Erythroblast (primary cell): Measurements from ENCODE around the gene ARL6IP4.

Experiments used
- DNase-seq, 2 experiments: peaks; one replicate each; lab custom pipeline; 2025; lab: John Stamatoyannopoulos, UW
- GATA1 ChIP-seq: IDR thresholded peaks from 2 replicates; pipeline ENCODE4 v1.6.1; 2011; ENCODE audit warnings: low read depth, mild to moderate bottlenecking, control low read depth, low read length, moderate library complexity
- POLR2A ChIP-seq: IDR thresholded peaks from 2 replicates; pipeline ENCODE4 v1.6.1; 2011; ENCODE audit warnings: mild to moderate bottlenecking, low read length

The ARL6IP4 gene

DNA sequence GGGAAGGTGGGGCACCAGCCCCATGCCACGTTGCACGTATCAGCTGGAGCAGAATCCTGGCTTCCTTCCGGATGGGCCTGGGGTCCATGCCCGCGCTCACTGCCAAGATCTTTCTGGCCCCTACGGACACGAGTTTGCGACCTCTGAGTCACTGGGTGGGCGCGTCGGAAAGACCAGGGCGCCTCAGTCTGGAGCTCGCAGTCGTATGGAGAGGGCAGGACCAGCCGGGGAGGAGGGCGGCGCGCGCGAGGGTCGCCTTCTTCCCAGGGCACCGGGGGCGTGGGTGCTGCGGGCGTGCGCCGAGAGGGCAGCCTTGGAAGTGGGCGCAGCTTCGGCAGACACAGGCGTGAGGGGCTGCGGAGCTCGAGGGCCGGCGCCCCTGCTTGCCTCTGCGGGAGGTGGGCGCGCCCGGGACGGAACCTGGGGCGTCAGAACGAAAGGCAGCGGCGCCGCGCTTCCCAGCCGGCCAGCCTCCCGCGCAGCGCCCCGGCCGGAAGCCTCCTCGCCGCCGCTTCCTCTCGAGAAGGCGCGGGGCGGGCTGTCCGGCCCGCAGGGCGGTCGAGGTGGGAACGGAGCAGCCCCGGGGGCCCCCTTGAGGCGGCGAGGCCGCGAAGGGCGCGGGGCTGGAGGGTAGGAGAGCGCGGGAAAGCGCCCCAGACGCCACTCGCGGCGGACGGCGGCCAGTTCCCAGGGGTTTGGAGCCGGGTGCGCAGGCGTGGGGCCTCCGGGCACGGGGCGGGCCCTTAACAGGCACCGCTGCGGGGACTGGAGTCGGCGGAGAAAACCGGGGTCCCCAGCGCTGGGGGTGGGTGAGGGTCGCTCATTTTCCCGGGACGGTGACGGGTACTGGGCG, at the start of gene ARL6IP4:
Gene ARL6IP4 (plus strand): TSS at position 499 of the 853 bp plus-strand sequence. CDS start 459 bp downstream, outside the sequence.
- DNase-seq: peak; percentile 84 to 89
- TF ChIP-seq GATA1: no peak
- TF ChIP-seq POLR2A: peak; percentile 70

DNA sequence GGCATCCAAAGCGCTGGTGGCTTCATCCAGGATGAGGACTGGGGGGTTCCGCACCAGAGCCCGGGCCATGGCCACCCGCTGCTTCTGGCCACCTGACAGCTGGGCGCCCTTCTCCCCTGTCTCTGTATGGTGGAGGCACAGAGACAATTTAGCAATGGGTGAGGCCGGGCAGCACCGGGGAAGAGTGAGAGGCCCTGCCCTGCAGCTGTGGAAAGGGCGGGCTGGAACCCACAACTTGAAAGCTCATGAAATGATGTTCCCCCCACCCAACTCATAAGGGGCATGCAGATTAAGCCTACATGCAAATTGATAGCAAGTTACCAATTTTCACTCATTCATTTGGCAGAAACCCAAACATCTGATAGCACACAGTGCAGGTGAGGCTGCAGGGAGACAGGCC, 48.3 kb upstream of the ARL6IP4 start:
- TF ChIP-seq GATA1: no peak
- no peak for TF ChIP-seq POLR2A
- no peak for DNase-seq

DNA sequence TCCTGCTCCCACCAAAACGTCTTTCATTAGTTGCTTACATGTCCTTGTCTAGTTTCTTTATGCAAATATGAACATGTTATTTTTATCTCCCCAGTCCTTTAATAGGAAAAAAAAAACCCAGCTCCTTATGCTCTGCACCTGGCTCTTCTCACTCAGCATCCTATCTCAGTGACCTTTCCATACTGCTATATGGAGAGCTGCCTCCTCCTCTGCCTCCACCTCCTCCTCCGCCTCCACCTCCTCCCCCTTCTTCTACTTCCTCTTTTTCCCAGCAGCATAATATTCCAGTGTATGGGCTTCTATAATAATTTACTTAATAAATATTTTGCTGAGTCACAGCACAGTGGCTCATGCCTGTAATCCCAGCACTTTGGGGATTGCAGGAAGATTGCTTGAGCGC, 45.8 kb upstream of the ARL6IP4 start:
- TF ChIP-seq GATA1 (no peak), POLR2A (no peak)
- no peak for DNase-seq

DNA sequence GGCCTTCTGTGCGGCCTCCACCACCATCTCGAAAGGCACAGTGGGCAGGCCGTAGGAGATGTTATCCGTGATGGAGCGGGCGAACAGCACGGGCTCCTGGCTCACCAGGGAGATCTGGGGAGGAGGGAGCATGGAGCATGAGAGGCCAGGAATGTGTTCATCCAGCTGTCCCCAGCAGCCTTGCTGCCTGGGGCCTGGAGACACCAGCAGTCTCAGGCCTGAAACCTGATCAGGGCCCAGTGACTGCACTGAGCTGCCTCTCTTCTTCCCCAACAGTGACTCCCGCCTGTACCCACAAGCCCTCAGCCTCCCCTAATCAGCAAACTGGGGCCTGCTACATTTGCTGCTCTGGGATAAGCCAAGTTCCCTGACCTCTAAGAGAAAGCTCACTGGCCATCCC, 45.2 kb upstream of the ARL6IP4 start:
- DNase-seq: no peak
- no peak for TF ChIP-seq POLR2A
- TF ChIP-seq GATA1: no peak

DNA sequence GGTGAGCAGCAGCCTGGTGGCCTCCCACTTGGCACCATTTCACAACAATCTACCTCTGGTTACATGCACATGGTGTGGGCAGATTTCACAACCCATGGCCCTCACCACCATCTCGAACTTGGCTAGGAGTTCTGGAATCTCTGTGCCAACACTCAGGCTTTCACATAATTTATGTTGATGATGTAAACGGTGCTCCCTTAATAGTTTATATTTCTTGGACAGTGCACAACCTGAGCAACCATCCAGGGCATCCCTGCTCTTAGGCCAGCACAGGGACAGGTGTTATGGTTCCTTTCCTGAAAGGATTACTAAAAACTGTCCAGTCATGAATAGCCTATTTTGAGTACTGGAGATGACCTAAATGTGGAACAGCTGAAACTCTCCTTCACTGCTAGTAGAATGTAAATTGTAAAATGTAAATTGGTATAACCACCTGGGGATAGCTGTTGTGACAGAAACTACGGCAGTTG, 42.8 kb upstream of the ARL6IP4 start:
- no peak for DNase-seq
- TF ChIP-seq GATA1: no peak
- no peak for TF ChIP-seq POLR2A

DNA sequence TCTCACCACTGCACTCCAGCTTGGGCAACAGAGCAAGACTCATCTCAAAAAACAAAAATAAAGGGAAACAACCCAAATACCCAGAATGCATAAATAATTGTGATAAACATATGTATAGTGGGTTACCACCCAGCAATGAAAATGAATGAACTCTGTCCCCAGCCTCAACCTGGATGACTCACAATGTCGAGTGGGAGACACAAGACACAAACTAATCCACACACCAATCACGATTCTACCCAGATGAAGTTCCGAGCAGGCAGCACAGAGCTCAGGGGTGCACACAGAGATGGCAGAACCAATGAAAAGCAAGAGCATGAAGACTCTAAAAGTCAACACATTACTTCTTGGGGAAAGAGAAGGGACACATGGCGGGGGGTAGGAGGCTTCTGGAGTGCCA, 41.4 kb upstream of the ARL6IP4 start:
- no peak for TF ChIP-seq POLR2A
- TF ChIP-seq GATA1: no peak
- DNase-seq: no peak

DNA sequence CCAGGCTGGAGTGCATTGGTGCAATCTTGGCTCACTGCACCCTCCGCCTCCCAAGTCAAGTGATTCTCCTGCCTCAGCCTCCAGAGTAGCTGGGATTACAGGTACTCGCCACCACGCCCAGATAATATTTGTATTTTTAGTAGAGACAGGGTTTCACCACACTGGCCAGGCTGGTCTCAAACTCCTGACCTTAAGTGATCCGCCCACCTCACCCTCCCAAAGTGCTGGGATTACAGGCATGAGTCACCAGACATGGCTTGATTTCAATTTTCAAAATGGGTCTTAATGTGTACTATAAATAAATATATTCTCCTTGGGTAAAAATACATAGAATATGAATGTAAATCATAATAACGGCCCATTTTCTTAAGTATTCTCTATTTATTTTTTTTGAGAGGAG, 39.1 kb upstream of the ARL6IP4 start:
- peak in 1 of 2 experiments; percentile 33 for DNase-seq

- peak; percentile 21 to 53 for DNase-seq
- TF ChIP-seq GATA1 (no peak), POLR2A (no peak)
These were observed 37.8 kb upstream of the ARL6IP4 start for GRCh38 chr12:122942637-122943036.

GRCh38 chr12:122943196-122943595, 37.3 kb upstream of the ARL6IP4 start:
- TF ChIP-seq GATA1 (no peak), POLR2A (no peak)
- peak in 1 of 2 experiments; percentile 27 for DNase-seq

DNA sequence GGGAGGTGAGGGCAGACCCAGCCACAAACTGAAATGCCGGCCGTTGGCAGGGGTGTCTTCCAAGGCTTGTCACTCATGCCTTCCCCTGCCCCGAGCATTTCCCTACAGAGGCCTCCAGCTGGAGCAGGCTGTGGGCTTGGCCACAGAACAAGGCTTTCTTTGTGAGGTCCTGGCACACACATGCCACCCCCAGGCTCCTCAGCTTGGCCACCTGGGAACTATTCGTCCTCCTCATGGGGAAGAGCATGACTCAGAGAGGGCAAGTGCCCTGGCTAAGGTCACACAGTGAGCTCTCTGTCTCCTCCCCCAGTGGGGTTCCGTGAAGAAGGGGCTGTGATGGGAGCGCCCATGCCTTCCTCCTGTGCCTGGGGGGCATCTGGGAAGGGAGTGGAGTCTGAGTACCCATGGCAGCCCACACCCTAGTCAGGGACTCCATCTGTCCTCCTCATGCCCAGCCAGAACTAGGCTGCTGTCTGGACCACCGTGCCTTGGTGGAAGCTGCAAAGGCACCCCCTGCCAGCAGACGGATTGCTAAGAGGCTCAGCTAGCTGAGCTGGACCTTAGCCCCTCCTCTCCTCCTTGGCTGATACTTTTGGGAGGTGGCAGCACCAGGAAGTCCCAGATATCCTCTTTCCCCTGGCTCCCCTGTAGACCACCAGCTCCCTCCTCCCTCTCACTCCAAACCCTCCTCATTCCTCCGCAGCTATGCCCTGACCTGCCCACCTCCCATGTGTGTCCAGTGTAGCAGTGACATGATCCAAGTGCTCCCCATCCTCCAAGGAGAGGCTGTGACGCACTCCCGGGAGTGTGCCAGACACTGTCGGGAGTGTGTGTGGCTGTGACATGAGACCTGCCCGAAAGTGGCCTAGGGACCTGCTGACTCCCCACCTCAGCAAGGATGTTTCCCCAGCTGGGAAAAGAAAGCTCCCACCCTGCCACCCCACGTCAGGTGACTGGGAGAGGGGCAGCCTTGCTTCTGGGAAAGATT, 35.6 kb upstream of the ARL6IP4 start:
- no peak for TF ChIP-seq GATA1
- TF ChIP-seq POLR2A: no peak
- DNase-seq: no peak

DNA sequence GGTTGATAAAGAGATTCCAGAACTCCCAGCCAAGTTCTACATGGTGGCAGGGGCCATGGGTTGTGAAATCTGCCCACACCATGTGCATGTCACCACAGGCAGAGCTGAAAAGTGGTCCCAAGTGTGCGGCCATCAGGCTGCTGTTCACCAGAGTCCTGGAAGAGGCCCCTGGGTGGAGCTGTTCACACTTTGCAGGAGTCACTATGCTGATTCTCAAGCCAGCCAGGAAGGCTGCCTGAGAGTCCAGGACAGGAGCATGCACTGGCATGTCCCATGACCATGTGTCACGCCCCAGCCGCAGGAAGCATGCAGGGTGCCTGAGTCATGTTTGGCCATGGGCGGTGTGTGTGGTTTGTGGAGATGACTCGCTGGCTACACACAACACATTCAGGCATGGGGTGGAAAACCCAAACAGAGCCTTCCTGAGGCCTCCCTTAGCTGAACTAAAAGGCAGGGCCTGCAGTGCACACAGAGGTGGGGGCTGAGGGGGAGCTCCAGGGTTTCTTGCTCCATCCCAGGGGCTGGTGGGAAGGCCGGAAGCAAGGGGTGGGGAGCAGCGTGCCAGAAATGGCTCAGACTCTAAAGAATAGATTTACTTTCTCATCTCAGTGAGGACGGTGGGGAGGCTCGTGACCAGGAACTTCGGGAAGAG, 33.7 kb upstream of the ARL6IP4 start:
- TF ChIP-seq GATA1 (no peak), POLR2A (peak; percentile 26)
- peak; percentile 86 to 94 for DNase-seq

DNA sequence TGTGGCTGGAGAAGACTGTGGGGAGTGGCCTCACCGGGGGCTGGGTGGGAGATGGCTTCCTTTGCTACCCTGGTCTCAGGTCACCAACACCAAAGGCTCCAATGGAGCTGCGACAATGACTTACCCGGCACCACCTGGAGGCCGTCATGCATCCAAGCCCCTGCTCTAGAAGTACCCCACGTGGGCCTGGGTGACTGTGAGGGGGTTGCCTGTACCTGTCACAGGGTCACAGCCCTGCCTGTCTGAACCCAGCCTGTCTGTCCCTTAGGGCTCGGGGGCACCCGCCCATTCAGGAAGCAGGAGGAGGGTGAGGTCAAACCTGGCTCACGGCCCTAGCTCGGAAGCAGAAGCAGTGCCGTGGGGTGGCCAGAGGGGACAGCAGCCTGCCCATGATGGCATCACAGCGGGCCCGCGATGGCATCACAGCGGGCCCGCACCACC, 33.1 kb upstream of the ARL6IP4 start:
- TF ChIP-seq POLR2A (no peak), GATA1 (no peak)
- peak in 1 of 2 experiments; percentile 51 for DNase-seq

DNA sequence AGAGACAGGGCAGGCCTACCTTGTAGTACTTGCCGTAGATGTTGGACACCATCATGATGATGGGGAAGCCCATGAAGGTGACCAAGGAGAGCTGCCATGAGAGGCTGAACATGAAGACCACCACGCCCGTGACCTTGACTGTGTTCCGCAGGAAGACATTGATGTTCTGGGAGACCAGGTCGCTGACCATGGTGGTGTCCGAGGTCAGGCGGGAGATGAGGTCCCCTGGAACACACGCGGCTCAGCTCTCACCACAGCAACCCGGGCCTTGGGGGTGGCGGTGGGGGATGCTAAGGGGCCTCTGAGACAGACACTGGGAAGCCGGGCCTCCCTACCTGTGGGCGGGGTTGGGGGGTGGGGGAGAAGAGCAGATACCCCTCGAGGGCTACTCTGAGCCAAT, 31.9 kb upstream of the ARL6IP4 start:
- DNase-seq: no peak
- TF ChIP-seq POLR2A (no peak), GATA1 (no peak)
